Measurements from ENCODE around the gene ADK. TPM values are rescaled to one million over a fixed set of nuclear protein-coding genes. Genes with fewer than 3 reads are reported as not detected.

Gene ADK
- total RNA-seq, 1 donor from 2014 or later = 13.1 TPM

GRCh38 chr10:74419958-74420375 lies 268.9 kb downstream of the ADK start:
- H3K4me1 Mint-ChIP-seq (ENCODE audit: unreplicated experiment) = peaks cover 27% of the 10 kb centered on the region
- no peak overlapping the region for H3K4me3 Mint-ChIP-seq (ENCODE audit: unreplicated experiment)
- peaks cover 10% of the 10 kb centered on the region for H3K36me3 Mint-ChIP-seq (ENCODE audit: low read depth, unreplicated experiment)
- DNase-seq (ENCODE audit: low spot score) = peak; percentile 18
- TF ChIP-seq CTCF (IDR thresholded peaks at IDR 0.05; ENCODE audit: unreplicated experiment) = peak; percentile 79
- no peaks in the 10 kb centered on the region for H3K27me3 Mint-ChIP-seq (ENCODE audit: unreplicated experiment)
- no peaks in the 10 kb centered on the region for H3K9me3 Mint-ChIP-seq (ENCODE audit: unreplicated experiment)
- H3K27ac Mint-ChIP-seq (ENCODE audit: unreplicated experiment) = peak overlapping the region; percentile 76

GRCh38 chr10:74424565-74424964 lies 273.5 kb downstream of the ADK start:
- peaks cover 10% of the 10 kb centered on the region for H3K36me3 Mint-ChIP-seq (ENCODE audit: low read depth, unreplicated experiment)
- H3K4me1 Mint-ChIP-seq (ENCODE audit: unreplicated experiment) = peaks cover 11% of the 10 kb centered on the region
- DNase-seq (ENCODE audit: low spot score) = no peak
- H3K9me3 Mint-ChIP-seq (ENCODE audit: unreplicated experiment) = no peaks in the 10 kb centered on the region
- H3K27ac Mint-ChIP-seq (ENCODE audit: unreplicated experiment) = no peak overlapping the region
- no peak overlapping the region for H3K4me3 Mint-ChIP-seq (ENCODE audit: unreplicated experiment)
- no peaks in the 10 kb centered on the region for H3K27me3 Mint-ChIP-seq (ENCODE audit: unreplicated experiment)
- no peak for TF ChIP-seq CTCF (IDR thresholded peaks at IDR 0.05; ENCODE audit: unreplicated experiment)

DNA sequence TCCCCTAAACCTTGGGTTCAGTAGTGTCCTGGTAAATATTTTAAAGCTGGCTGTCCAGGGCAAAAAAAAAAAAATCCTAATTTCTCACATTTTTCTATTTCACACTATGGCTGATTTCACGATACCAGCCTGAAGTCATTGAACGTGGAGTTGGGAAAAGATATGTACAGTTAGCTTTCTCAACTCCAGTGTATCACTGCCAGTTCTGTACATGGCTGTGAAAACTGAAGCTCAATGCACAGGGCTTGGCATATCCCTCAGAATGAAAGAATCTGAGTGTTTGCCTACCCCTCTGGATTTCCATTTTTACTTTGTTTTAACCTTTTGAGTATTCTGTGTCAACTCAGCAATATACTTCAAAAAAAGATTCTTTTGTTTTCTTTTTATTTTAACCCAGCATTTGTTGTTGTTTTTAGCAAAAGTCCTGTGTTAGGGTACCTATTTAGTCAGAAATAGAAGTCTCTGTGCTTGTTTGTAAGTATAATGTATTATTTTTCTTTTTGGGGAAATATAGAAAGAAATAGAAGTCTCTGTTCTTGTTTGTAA lies 274.5 kb downstream of the ADK start:
- TF ChIP-seq CTCF (IDR thresholded peaks at IDR 0.05; ENCODE audit: unreplicated experiment) = no peak
- no peak overlapping the region for H3K27ac Mint-ChIP-seq (ENCODE audit: unreplicated experiment)
- H3K27me3 Mint-ChIP-seq (ENCODE audit: unreplicated experiment) = no peaks in the 10 kb centered on the region
- H3K9me3 Mint-ChIP-seq (ENCODE audit: unreplicated experiment) = no peaks in the 10 kb centered on the region
- peaks cover 4% of the 10 kb centered on the region for H3K4me1 Mint-ChIP-seq (ENCODE audit: unreplicated experiment)
- no peak for DNase-seq (ENCODE audit: low spot score)
- H3K4me3 Mint-ChIP-seq (ENCODE audit: unreplicated experiment) = no peak overlapping the region
- H3K36me3 Mint-ChIP-seq (ENCODE audit: low read depth, unreplicated experiment) = peaks cover 10% of the 10 kb centered on the region

GRCh38 chr10:74431816-74432215 lies 280.8 kb downstream of the ADK start:
- H3K4me3 Mint-ChIP-seq (ENCODE audit: unreplicated experiment) = no peak overlapping the region
- no peaks in the 10 kb centered on the region for H3K36me3 Mint-ChIP-seq (ENCODE audit: low read depth, unreplicated experiment)
- no peak overlapping the region for H3K27ac Mint-ChIP-seq (ENCODE audit: unreplicated experiment)
- no peaks in the 10 kb centered on the region for H3K9me3 Mint-ChIP-seq (ENCODE audit: unreplicated experiment)
- no peak for TF ChIP-seq CTCF (IDR thresholded peaks at IDR 0.05; ENCODE audit: unreplicated experiment)
- no peaks in the 10 kb centered on the region for H3K4me1 Mint-ChIP-seq (ENCODE audit: unreplicated experiment)
- no peak for DNase-seq (ENCODE audit: low spot score)
- no peaks in the 10 kb centered on the region for H3K27me3 Mint-ChIP-seq (ENCODE audit: unreplicated experiment)

GRCh38 chr10:74432841-74433594 lies 282.0 kb downstream of the ADK start:
- Mint-ChIP-seq H3K36me3 (ENCODE audit: low read depth, unreplicated experiment) (no peaks in the 10 kb centered on the region), H3K27me3 (ENCODE audit: unreplicated experiment) (no peaks in the 10 kb centered on the region), H3K4me3 (ENCODE audit: unreplicated experiment) (no peak overlapping the region), H3K27ac (ENCODE audit: unreplicated experiment) (no peak overlapping the region), H3K9me3 (ENCODE audit: unreplicated experiment) (no peaks in the 10 kb centered on the region), H3K4me1 (ENCODE audit: unreplicated experiment) (peaks cover 2% of the 10 kb centered on the region)
- no peak for DNase-seq (ENCODE audit: low spot score)
- TF ChIP-seq CTCF (IDR thresholded peaks at IDR 0.05; ENCODE audit: unreplicated experiment) = no peak

Measured in endothelial cell (in vitro differentiated cells).